OCI-M2 (cell line): ENCODE measurements around the gene RGS10.

Source experiments
- DNase-seq: peaks from one replicate; lab custom pipeline; 2025; ENCODE audit not compliant: unreplicated experiment; lab: John Stamatoyannopoulos, UW

RGS10 gene

DNA sequence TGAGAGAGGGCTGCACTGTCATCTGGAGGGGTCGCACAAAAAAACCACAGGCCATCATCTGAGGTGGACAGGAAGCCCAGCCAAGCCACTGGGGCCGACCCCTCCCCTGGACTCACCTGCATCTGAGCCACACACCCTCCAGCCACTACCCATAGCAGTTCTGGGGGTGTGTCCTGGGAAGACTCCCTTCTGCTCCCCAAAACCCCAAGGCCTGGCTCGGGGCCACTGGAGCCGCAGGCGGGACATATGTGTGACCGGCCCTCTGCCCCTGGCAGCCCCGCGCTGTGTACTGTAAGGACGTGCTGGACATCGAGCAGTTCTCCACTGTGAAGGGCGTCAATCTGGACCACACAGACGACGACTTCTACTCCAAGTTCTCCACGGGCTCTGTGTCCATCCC, 90.1 kb downstream of the RGS10 start:
- DNase-seq = no peak

DNA sequence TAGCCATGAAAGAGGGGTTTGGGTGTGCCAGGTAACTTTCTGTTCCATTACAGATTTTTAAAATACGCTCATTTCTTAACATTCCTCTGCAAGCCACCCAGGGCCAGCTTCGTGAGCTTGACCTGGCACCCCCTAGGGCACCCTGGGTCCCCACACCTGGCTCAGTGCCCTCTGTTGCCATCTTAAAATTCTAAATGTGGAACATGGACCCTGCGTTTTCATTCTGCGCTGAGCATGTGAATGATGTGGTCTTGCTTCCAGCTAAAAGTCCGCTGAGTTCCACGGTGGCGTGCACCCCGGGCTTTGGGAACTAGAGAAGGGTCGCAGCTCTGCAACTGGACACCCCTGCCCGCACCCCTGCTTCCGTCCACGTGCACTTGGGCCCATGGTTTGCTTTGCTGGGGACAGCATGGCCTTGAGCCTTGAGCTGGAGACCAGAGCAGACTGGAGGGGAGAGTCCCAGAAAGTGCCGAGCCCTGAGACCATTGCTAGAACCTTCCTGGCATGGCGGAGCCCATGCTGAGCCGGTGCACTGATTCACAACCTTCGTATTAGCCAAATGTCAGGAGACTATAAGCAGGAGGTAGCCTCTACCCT, 91.1 kb downstream of the RGS10 start:
- DNase-seq = no peak

DNA sequence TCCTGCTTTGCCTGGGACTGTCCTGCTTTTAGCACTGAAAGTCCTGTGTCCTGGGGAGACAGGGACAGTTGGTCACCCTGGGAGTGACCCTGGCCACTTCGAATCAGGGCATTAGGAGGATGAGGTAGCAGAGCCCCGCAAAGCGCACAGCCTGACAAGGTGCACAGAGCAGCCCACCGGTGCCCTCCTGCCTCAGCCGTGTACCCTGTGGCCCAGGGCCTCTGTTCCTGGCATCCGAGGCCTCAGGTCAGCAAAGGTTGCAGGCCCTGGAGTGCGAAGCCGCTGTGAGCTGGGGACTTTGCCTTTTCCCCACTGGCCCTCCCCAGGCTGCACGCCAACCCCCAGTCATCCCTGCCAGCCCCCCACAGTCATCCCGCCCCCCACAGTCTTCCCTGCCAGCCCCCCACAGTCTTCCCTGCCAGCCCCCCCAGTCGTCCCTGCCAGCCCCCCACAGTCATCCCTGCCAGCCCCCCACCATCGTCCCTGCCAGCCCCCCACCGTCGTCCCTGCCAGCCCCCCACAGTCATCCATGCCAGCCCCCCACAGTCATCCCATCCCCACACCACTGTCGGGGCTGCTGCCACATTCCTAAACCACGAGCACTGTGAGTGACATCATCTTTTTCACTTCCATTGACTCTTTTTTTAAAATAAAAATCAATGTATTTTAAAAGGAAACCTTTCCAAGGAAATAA, 91.8 kb downstream of the RGS10 start:
- DNase-seq = no peak
